HAP-1 (cell line): ENCODE measurements around the gene AVEN.

Source experiments
- DNase-seq, 2 experiments: peaks; one replicate each; pipeline ENCODE4 v3.0.0-alpha.2; 2016 to 2020; ENCODE audit warnings: low spot score in 2 of 2
- H3K27me3 ChIP-seq: fragments of 250-450 bp; sonication (Bioruptor Pico); 2 replicates; pipeline ENCODE4 v1.5.1; 2020; ENCODE audit warnings: low read depth, mild to moderate bottlenecking, moderate library complexity
- H3K36me3 ChIP-seq: fragments of 250-450 bp; sonication (Bioruptor Pico); replicated peaks from 2 replicates; pipeline ENCODE4 v1.5.1; 2020; ENCODE audit warnings: mild to moderate bottlenecking
- H3K4me1 ChIP-seq: fragments of 250-450 bp; sonication (Bioruptor Pico); 2 replicates; pipeline ENCODE4 v1.5.1; 2020; ENCODE audit warnings: mild to moderate bottlenecking
- H3K4me3 ChIP-seq: fragments of 250-450 bp; sonication (Bioruptor Pico); 2 replicates; pipeline ENCODE4 v1.5.1; 2020; ENCODE audit warnings: mild to moderate bottlenecking, moderate library complexity
- H3K9me3 ChIP-seq: fragments of 250-450 bp; sonication (Bioruptor Pico); 2 replicates; pipeline ENCODE4 v1.5.1; 2020; ENCODE audit warnings: mild to moderate bottlenecking, moderate library complexity
- in situ Hi-C: fragments of 300-500 bp; cut with MboI; formaldehyde crosslinking; loops from 3 replicates; pipeline ENCODE4 v1.14.3; 2020; ENCODE audit warnings: low sequenced_read_pairs, inconsistent platforms, mixed read lengths

The AVEN gene

GRCh38 chr15:33908406-33908805 is 130.6 kb downstream of the AVEN start:
- Histone ChIP-seq H3K4me3 (no peak overlapping the region), H3K9me3 (no peaks in the 10 kb centered on the region), H3K4me1 (no peaks in the 10 kb centered on the region), H3K36me3 (no peaks in the 10 kb centered on the region), H3K27me3 (no peaks in the 10 kb centered on the region)
- DNase-seq: no peak
- in situ Hi-C loops: no loop called here

- Histone ChIP-seq H3K27me3 (no peaks in the 10 kb centered on the region), H3K9me3 (no peaks in the 10 kb centered on the region), H3K4me3 (no peak overlapping the region), H3K4me1 (0 out of 2 replicates have a peak, but pooled peaks cover 2% of the 10 kb centered on the region), H3K36me3 (no peaks in the 10 kb centered on the region)
- no peak for DNase-seq
- in situ Hi-C loops: no loop called here
Observed at GRCh38 chr15:33907326-33907725, 131.7 kb downstream of the AVEN start.

- Histone ChIP-seq H3K9me3 (no peaks in the 10 kb centered on the region), H3K4me1 (0 out of 2 replicates have a peak, but pooled peaks cover 3% of the 10 kb centered on the region), H3K36me3 (no peaks in the 10 kb centered on the region), H3K4me3 (no peak overlapping the region), H3K27me3 (no peaks in the 10 kb centered on the region)
- DNase-seq: no peak
- in situ Hi-C loops: no loop called here
Observed at GRCh38 chr15:33903661-33904060, 135.3 kb downstream of the AVEN start.

GRCh38 chr15:33902043-33902442 is 137.0 kb downstream of the AVEN start:
- no peaks in the 10 kb centered on the region for H3K36me3 ChIP-seq
- in situ Hi-C loops: no loop called here
- H3K4me3 ChIP-seq: no peak overlapping the region
- 0 out of 2 replicates have a peak, but pooled peaks cover 3% of the 10 kb centered on the region for H3K4me1 ChIP-seq
- DNase-seq: no peak
- no peaks in the 10 kb centered on the region for H3K9me3 ChIP-seq
- no peaks in the 10 kb centered on the region for H3K27me3 ChIP-seq

GRCh38 chr15:33894193-33894592 is 144.8 kb downstream of the AVEN start:
- H3K4me3 ChIP-seq: no peak overlapping the region
- H3K4me1 ChIP-seq: no peaks in the 10 kb centered on the region
- H3K9me3 ChIP-seq: no peaks in the 10 kb centered on the region
- no peaks in the 10 kb centered on the region for H3K36me3 ChIP-seq
- no peak for DNase-seq
- H3K27me3 ChIP-seq: no peaks in the 10 kb centered on the region
- in situ Hi-C loops: no loop called here

- H3K4me3 ChIP-seq: no peak overlapping the region
- H3K4me1 ChIP-seq: no peaks in the 10 kb centered on the region
- in situ Hi-C loops: no loop called here
- H3K9me3 ChIP-seq: no peaks in the 10 kb centered on the region
- no peak for DNase-seq
- H3K36me3 ChIP-seq: no peaks in the 10 kb centered on the region
- H3K27me3 ChIP-seq: no peaks in the 10 kb centered on the region
Observed at GRCh38 chr15:33888176-33888575, 150.8 kb downstream of the AVEN start.

- Histone ChIP-seq H3K4me1 (no peaks in the 10 kb centered on the region), H3K9me3 (no peaks in the 10 kb centered on the region), H3K27me3 (no peaks in the 10 kb centered on the region), H3K36me3 (no peaks in the 10 kb centered on the region), H3K4me3 (no peak overlapping the region)
- no peak for DNase-seq
- in situ Hi-C loops: no loop called here
Observed at GRCh38 chr15:33882921-33883320, 156.1 kb downstream of the AVEN start.

GRCh38 chr15:33874156-33874555 is 164.8 kb downstream of the AVEN start:
- H3K4me3 ChIP-seq: no peak overlapping the region
- no peaks in the 10 kb centered on the region for H3K4me1 ChIP-seq
- in situ Hi-C loops: no loop called here
- no peaks in the 10 kb centered on the region for H3K9me3 ChIP-seq
- H3K36me3 ChIP-seq: no peaks in the 10 kb centered on the region
- H3K27me3 ChIP-seq: no peaks in the 10 kb centered on the region
- DNase-seq: no peak

GRCh38 chr15:33872416-33873106 is 166.4 kb downstream of the AVEN start:
- in situ Hi-C loops: no loop called here
- Histone ChIP-seq H3K4me1 (no peaks in the 10 kb centered on the region), H3K36me3 (no peaks in the 10 kb centered on the region), H3K4me3 (no peak overlapping the region), H3K9me3 (no peaks in the 10 kb centered on the region), H3K27me3 (no peaks in the 10 kb centered on the region)
- DNase-seq: no peak

GRCh38 chr15:33871980-33872379 is 167.0 kb downstream of the AVEN start:
- no peak for DNase-seq
- in situ Hi-C loops: no loop called here
- Histone ChIP-seq H3K4me1 (no peaks in the 10 kb centered on the region), H3K9me3 (no peaks in the 10 kb centered on the region), H3K4me3 (no peak overlapping the region), H3K27me3 (no peaks in the 10 kb centered on the region), H3K36me3 (no peaks in the 10 kb centered on the region)

- DNase-seq: no peak
- in situ Hi-C loops: no loop called here
- Histone ChIP-seq H3K4me3 (no peak overlapping the region), H3K9me3 (no peaks in the 10 kb centered on the region), H3K27me3 (no peaks in the 10 kb centered on the region), H3K4me1 (no peaks in the 10 kb centered on the region), H3K36me3 (no peaks in the 10 kb centered on the region)
Observed at GRCh38 chr15:33866101-33866737, 172.8 kb downstream of the AVEN start.

GRCh38 chr15:33865416-33865815 is 173.6 kb downstream of the AVEN start:
- H3K4me3 ChIP-seq: no peak overlapping the region
- no peaks in the 10 kb centered on the region for H3K4me1 ChIP-seq
- DNase-seq: no peak
- H3K36me3 ChIP-seq: no peaks in the 10 kb centered on the region
- no peaks in the 10 kb centered on the region for H3K27me3 ChIP-seq
- in situ Hi-C loops: no loop called here
- no peaks in the 10 kb centered on the region for H3K9me3 ChIP-seq

- Histone ChIP-seq H3K4me3 (no peak overlapping the region), H3K9me3 (no peaks in the 10 kb centered on the region), H3K27me3 (no peaks in the 10 kb centered on the region), H3K36me3 (no peaks in the 10 kb centered on the region), H3K4me1 (no peaks in the 10 kb centered on the region)
- in situ Hi-C loops: no loop called here
- no peak for DNase-seq
Observed at GRCh38 chr15:33864360-33865075, 174.5 kb downstream of the AVEN start.

- in situ Hi-C loops: no loop called here
- no peak for DNase-seq
Observed at GRCh38 chr15:33860754-33861153, 178.2 kb downstream of the AVEN start.

More at GRCh38 chr15:33860754-33861153, 178.2 kb downstream of the AVEN start:
- Histone ChIP-seq H3K9me3 (no peaks in the 10 kb centered on the region), H3K36me3 (no peaks in the 10 kb centered on the region), H3K4me1 (no peaks in the 10 kb centered on the region), H3K4me3 (no peak overlapping the region), H3K27me3 (no peaks in the 10 kb centered on the region)
